B cell (primary cell): ENCODE results near the gene PIMREG. TPM values are rescaled to one million over a fixed set of nuclear protein-coding genes. Genes with fewer than 3 reads are reported as not detected.

Experiments
- ATAC-seq: fragments of 200-7000 bp; cut with Tn5 transposase; one replicate; pipeline ENCODE4 v1.10.0; 2021; ENCODE audit warnings: low read depth, mild to moderate bottlenecking, moderate number of reproducible peaks, moderate library complexity
- CTCF ChIA-PET: fragments of 350-600 bp; sonication (Branson Sonifier 250); formaldehyde crosslinking; loops from one replicate; lab custom pipeline; 2021; ENCODE audit warnings: antibody characterized with exemption, inconsistent platforms; lab: Charles Lee
- POLR2A ChIA-PET: fragments of 350-600 bp; sonication (Branson Sonifier 250); formaldehyde crosslinking; loops from one replicate; lab custom pipeline; 2021; ENCODE audit warnings: antibody characterized with exemption; lab: Charles Lee
- DNase-seq: peaks from one replicate; pipeline ENCODE4 v3.0.0; 2013
- H2AFZ ChIP-seq: 2 replicates; pipeline ENCODE4 v1.6.1; 2012; ENCODE audit warnings: mild to moderate bottlenecking, low read depth, low read length; ENCODE audit not compliant: insufficient read depth, poor library complexity, severe bottlenecking
- H3K27ac ChIP-seq, 2 donors: 1 replicate in 1 of 2; 2 replicates in 1 of 2; pipeline ENCODE4 v1.5.1; 2012 to 2013; ENCODE audit warnings: low read length in 2 of 2, mild to moderate bottlenecking in 2 of 2, moderate library complexity in 1 of 2
- H3K27me3 ChIP-seq, 4 experiments: fragments of 200-600 bp in 1 of 4; sonication (generic) in 1 of 4; replicated peaks in 1 of 4; 1 replicate in 2 of 4; 2 replicates in 2 of 4; pipeline versions ENCODE4 v1.6.1 to v1.7.0; 2013 to 2016; ENCODE audit warnings: low read length in 3 of 4, mild to moderate bottlenecking in 2 of 4, mixed read lengths in 1 of 4, moderate library complexity in 1 of 4; ENCODE audit not compliant: insufficient read depth in 4 of 4, control insufficient read depth in 3 of 4; ENCODE audit errors: control extremely low read depth in 1 of 4
- H3K36me3 ChIP-seq, 2 experiments: replicated peaks in 1 of 2; 1 replicate in 1 of 2; 2 replicates in 1 of 2; pipeline versions ENCODE4 v1.6.1 to v1.7.1; 2013; ENCODE audit warnings: low read length in 1 of 2; ENCODE audit not compliant: insufficient read depth in 2 of 2, control insufficient read depth in 1 of 2; ENCODE audit errors: control extremely low read depth in 1 of 2, extremely low read depth in 1 of 2
- H3K4me1 ChIP-seq, 2 donors: fragments of 200-600 bp in 1 of 2; sonication (generic) in 1 of 2; 1 replicate in 1 of 2; 2 replicates in 1 of 2; pipeline versions ENCODE4 v1.5.1 to v1.6.1; 2013 to 2017; ENCODE audit warnings: low read length in 2 of 2; ENCODE audit not compliant: control insufficient read depth in 2 of 2, insufficient read depth in 2 of 2
- H3K4me2 ChIP-seq: replicated peaks from 2 replicates; pipeline ENCODE3; 2012; ENCODE audit warnings: mild to moderate bottlenecking, low read depth, low read length; ENCODE audit not compliant: poor library complexity, severe bottlenecking
- H3K4me3 ChIP-seq, 5 experiments: fragments of 200-600 bp in 1 of 5; sonication (generic) in 1 of 5; 1 replicate in 3 of 5; 2 replicates in 2 of 5; pipeline versions ENCODE4 v1.5.1 to v1.7.0; 2011 to 2016; ENCODE audit warnings: low read length in 4 of 5, mild to moderate bottlenecking in 4 of 5, low read depth in 2 of 5, control low read depth in 1 of 5, moderate library complexity in 1 of 5; ENCODE audit not compliant: insufficient read depth in 1 of 5; ENCODE audit errors: control extremely low read depth in 1 of 5, extremely low read depth in 1 of 5
- H3K79me2 ChIP-seq: fragments of 200-600 bp; sonication (generic); one replicate; pipeline ENCODE4 v1.6.0; 2016; ENCODE audit warnings: low read length; ENCODE audit not compliant: control insufficient read depth, insufficient read depth
- H3K9ac ChIP-seq: fragments of 200-600 bp; sonication (generic); 2 replicates; pipeline ENCODE4 v1.6.1; 2017; ENCODE audit warnings: mild to moderate bottlenecking, low read length, moderate library complexity
- H3K9me3 ChIP-seq, 3 donors: one replicate each; pipeline versions ENCODE4 v1.6.1 to v1.7.1; 2013; ENCODE audit warnings: low read length in 2 of 3; ENCODE audit not compliant: control insufficient read depth in 2 of 3, insufficient read depth in 1 of 3; ENCODE audit errors: control extremely low read depth in 1 of 3
- H4K20me1 ChIP-seq: 2 replicates; pipeline ENCODE4 v1.6.0; 2012; ENCODE audit warnings: mild to moderate bottlenecking, low read length; ENCODE audit not compliant: insufficient read depth, control insufficient read depth, poor library complexity, severe bottlenecking
- H3K27ac Mint-ChIP-seq: one replicate; pipeline ENCODE4 v1.8.0; 2021; ENCODE audit warnings: mixed read lengths
- H3K27me3 Mint-ChIP-seq: one replicate; pipeline ENCODE4 v1.8.0; 2021; ENCODE audit warnings: mixed read lengths
- H3K4me1 Mint-ChIP-seq: one replicate; pipeline ENCODE4 v1.8.0; 2021; ENCODE audit warnings: mixed read lengths
- H3K4me3 Mint-ChIP-seq: one replicate; pipeline ENCODE4 v1.8.0; 2021; ENCODE audit warnings: mixed read lengths
- H3K9me3 Mint-ChIP-seq: one replicate; pipeline ENCODE4 v1.8.0; 2022; ENCODE audit warnings: mixed read lengths; ENCODE audit not compliant: insufficient read depth
- EZH2 ChIP-seq: IDR thresholded peaks from 2 replicates; pipeline ENCODE4 v1.6.1; 2012; ENCODE audit warnings: borderline replicate concordance, low read depth, mild to moderate bottlenecking, moderate library complexity, low read length; ENCODE audit not compliant: insufficient read depth, poor library complexity, severe bottlenecking
- WGBS: methylation state at CpG from one replicate; pipeline ENCODE4 v1.1.5; 2013; ENCODE audit warnings: missing lambda C conversion rate; ENCODE audit not compliant: insufficient coverage; 5-methylcytosine and 5-hydroxymethylcytosine counted together
- intact Hi-C: fragments of 100-400 bp; cut with micrococcal nuclease; formaldehyde crosslinking; loops from one replicate; pipeline ENCODE4 v1.10.0; 2022
- polyA plus RNA-seq: library from polyadenylated mRNA; depleted of rRNA; stranded (reverse); fragments of >200 nt; gene quantifications from 2 replicates; pipeline ENCODE4 v1.2.3, GENCODE V29; 2012
- total RNA-seq, 2 donors: library from RNA; stranded (reverse); fragments of 120-200 nt in 1 of 2; gene quantifications; 1 replicate in 1 of 2; 2 replicates in 1 of 2; pipeline versions ENCODE4 v1.2.3 to v1.2.4, GENCODE V29; 2013 to 2022
- TF ChIP-seq, protein P1 (sequence below): fragments of 200-600 bp; IDR thresholded peaks from one replicate; pipeline ENCODE4 v1.8.0; 2022; ENCODE audit warnings: antibody characterized with exemption, mild to moderate bottlenecking

Gene PIMREG
- total and polyA plus RNA-seq, 2 donors (not counting 1 experiment from before 2014, with no cell fraction given) = 0.21 TPM; not detected in 1

DNA sequence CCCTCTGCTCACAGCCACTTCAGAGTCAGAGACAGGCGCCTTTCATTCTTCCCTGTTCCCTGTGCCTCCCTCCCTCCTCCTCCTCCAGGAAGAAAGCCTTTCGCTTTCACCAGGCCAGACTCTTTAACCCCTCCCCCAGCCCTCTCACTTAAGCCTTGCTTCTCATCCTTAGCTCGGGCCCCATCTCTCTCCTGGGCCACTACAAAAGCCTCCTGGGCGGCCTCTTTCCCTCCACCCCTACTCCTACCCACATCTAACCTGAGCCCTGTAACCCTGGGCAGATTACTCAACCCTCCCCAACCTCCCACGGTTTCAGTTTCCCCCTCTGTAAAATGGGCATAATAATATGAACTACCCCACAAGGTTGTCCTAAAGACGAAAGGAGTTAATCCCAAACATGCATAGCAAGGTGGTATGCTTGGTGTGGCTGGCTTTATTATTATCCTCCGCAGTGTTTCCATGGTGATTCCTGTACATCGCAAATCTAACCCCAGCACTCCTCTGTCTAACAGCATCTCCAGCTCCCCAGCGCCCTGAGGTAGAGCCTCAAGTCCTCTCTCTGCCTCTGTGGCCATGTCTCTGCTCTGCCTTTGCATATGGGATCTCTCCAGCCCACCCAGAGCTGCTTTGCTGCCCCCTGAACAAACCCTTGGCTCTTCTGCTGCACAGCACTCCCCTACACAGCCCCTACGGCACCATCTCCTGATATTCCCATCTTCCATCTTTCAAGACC, 17.7 kb downstream of the PIMREG start:
- Mint-ChIP-seq H3K27me3 (peaks cover 9% of the 10 kb centered on the region), H3K4me3 (no peak overlapping the region), H3K9me3 (no peaks in the 10 kb centered on the region), H3K4me1 (no peaks in the 10 kb centered on the region), H3K27ac (no peak overlapping the region)
- H3K27me3 ChIP-seq = no peaks in the 10 kb centered on the region
- H3K9ac ChIP-seq = no peak overlapping the region
- H3K9me3 ChIP-seq = no peaks in the 10 kb centered on the region
- no peak overlapping the region for H3K4me3 ChIP-seq
- no peaks in the 10 kb centered on the region for H4K20me1 ChIP-seq
- ChIA-PET CTCF (no interaction called here), POLR2A (no interaction called here)
- no peak overlapping the region for H3K27ac ChIP-seq
- no peak for TF ChIP-seq EZH2
- TF ChIP-seq, protein P1, sequence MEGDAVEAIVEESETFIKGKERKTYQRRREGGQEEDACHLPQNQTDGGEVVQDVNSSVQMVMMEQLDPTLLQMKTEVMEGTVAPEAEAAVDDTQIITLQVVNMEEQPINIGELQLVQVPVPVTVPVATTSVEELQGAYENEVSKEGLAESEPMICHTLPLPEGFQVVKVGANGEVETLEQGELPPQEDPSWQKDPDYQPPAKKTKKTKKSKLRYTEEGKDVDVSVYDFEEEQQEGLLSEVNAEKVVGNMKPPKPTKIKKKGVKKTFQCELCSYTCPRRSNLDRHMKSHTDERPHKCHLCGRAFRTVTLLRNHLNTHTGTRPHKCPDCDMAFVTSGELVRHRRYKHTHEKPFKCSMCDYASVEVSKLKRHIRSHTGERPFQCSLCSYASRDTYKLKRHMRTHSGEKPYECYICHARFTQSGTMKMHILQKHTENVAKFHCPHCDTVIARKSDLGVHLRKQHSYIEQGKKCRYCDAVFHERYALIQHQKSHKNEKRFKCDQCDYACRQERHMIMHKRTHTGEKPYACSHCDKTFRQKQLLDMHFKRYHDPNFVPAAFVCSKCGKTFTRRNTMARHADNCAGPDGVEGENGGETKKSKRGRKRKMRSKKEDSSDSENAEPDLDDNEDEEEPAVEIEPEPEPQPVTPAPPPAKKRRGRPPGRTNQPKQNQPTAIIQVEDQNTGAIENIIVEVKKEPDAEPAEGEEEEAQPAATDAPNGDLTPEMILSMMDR = no peak
- intact Hi-C loops = no loop called here
- H3K4me2 ChIP-seq = no peak overlapping the region
- no peaks in the 10 kb centered on the region for H3K4me1 ChIP-seq
- 85% methylated on average over 8 of the region's 10 CpGs for WGBS
- H3K36me3 ChIP-seq = no peaks in the 10 kb centered on the region
- no peak overlapping the region for H2AFZ ChIP-seq
- DNase-seq = no peak
- no peaks in the 10 kb centered on the region for H3K79me2 ChIP-seq
- ATAC-seq = no peak

DNA sequence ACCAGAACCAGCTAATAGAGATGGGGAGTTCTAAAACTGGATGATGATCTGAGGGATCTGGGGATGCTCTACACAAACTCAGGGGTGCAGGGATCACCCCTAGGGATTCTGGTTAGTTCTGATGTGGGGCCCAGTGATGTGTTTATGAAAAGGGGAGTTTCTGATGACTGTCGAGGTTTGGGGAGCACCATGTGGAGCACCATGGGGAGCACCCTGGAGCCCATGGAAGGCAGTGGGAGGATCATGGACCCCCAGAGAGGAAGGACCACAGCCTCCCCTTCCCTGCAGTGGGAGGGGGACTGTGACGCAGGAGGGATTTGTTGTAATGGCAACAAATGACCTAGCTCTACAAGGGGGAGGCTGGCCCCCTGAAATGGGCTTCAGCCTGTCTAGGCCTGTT, 18.4 kb downstream of the PIMREG start:
- H3K9me3 Mint-ChIP-seq = no peaks in the 10 kb centered on the region
- CTCF ChIA-PET = no interaction called here

More for the DNA sequence above, 18.4 kb downstream of the PIMREG start:
- ATAC-seq (no peak), DNase-seq (no peak)
- no peaks in the 10 kb centered on the region for H3K4me1 Mint-ChIP-seq
- Histone ChIP-seq H2AFZ (no peak overlapping the region), H4K20me1 (no peaks in the 10 kb centered on the region), H3K4me3 (no peak overlapping the region), H3K27me3 (no peaks in the 10 kb centered on the region), H3K79me2 (no peaks in the 10 kb centered on the region), H3K9ac (no peak overlapping the region), H3K9me3 (no peaks in the 10 kb centered on the region), H3K4me1 (no peaks in the 10 kb centered on the region), H3K27ac (no peak overlapping the region), H3K4me2 (no peak overlapping the region), H3K36me3 (no peaks in the 10 kb centered on the region)
- intact Hi-C loops = no loop called here
- WGBS = 86% methylated on average over 1 of the region's 2 CpGs
- POLR2A ChIA-PET = interaction anchor here (0.5 kb wide), 1 partner anchor 1719 kb away, joined by 8 read pairs; no protein-coding TSS in a partner anchor
- no peak overlapping the region for H3K27ac Mint-ChIP-seq
- H3K4me3 Mint-ChIP-seq = no peak overlapping the region
- H3K27me3 Mint-ChIP-seq = peaks cover 9% of the 10 kb centered on the region
- TF ChIP-seq, protein P1 = no peak
- no peak for TF ChIP-seq EZH2
